Lower leg skin (tissue), 4 donors: ENCODE data around the gene COL27A1. TPM values are rescaled to one million over a fixed set of nuclear protein-coding genes. Genes with fewer than 3 reads are reported as not detected.

ENCODE experiments used
- DNase-seq, 2 donors: peaks; one replicate each; pipeline ENCODE4 v3.0.0-alpha.2; 2019; ENCODE audit warnings: low spot score in 2 of 2
- H3K4me3 ChIP-seq: fragments of 200-600 bp; sonication (generic); 2 replicates; pipeline ENCODE4 v1.5.1; 2017; ENCODE audit warnings: mild to moderate bottlenecking, low read depth; ENCODE audit not compliant: poor library complexity, severe bottlenecking
- CTCF ChIP-seq, 3 donors: fragments of 450-650 bp; IDR thresholded peaks; one replicate each; pipeline ENCODE4 v1.5.1; 2016; ENCODE audit warnings: antibody characterized with exemption in 3 of 3, mild to moderate bottlenecking in 3 of 3, moderate library complexity in 2 of 3
- POLR2A ChIP-seq, 2 donors: fragments of 450-650 bp; IDR thresholded peaks; one replicate each; pipeline ENCODE4 v1.6.1; 2016 to 2017; ENCODE audit warnings: antibody characterized with exemption in 2 of 2, mild to moderate bottlenecking in 1 of 2, moderate library complexity in 1 of 2
- WGBS, 2 donors: methylation state at CpG; one replicate each; pipeline ENCODE4 v1.1.5; 2018; 5-methylcytosine and 5-hydroxymethylcytosine counted together
- intact Hi-C: fragments of 100-400 bp; cut with DNase I; formaldehyde crosslinking; loops from one replicate; pipeline ENCODE4 v1.15.0; 2023; ENCODE audit warnings: low total_unique reads
- total RNA-seq, 4 donors: library from RNA; depleted of rRNA; stranded (reverse); fragments of >200 nt; gene quantifications; one replicate each; pipeline ENCODE4 v1.1.0, GENCODE V29; 2016

The COL27A1 gene
- total RNA-seq, 4 donors from 2014 or later: 9.4 to 16.1 (median 12.3) TPM

- no peak for TF ChIP-seq CTCF (IDR thresholded peaks at IDR 0.05)
- TF ChIP-seq POLR2A (IDR thresholded peaks at IDR 0.05): no peak
- intact Hi-C loops: loop anchor here (10.0 kb wide), 1 partner anchor 47 kb away; no protein-coding TSS in a partner anchor
- 23 to 33% methylated on average over 6 of the region's 6 CpGs for WGBS, 2 donors
- H3K4me3 ChIP-seq: no peak overlapping the region
- no peak for DNase-seq
These were observed 22.2 kb downstream of the COL27A1 start for GRCh38 chr9:114177423-114178064.

GRCh38 chr9:114178076-114178475 lies 22.7 kb downstream of the COL27A1 start:
- H3K4me3 ChIP-seq: no peak overlapping the region
- intact Hi-C loops: loop anchor here (10.0 kb wide), 1 partner anchor 47 kb away; no protein-coding TSS in a partner anchor
- WGBS, 2 donors: 60 to 67% methylated on average over 8 of the region's 8 CpGs
- no peak for DNase-seq
- no peak for TF ChIP-seq POLR2A (IDR thresholded peaks at IDR 0.05)
- TF ChIP-seq CTCF (IDR thresholded peaks at IDR 0.05): no peak

GRCh38 chr9:114178756-114179450 lies 23.6 kb downstream of the COL27A1 start:
- no peak for DNase-seq
- H3K4me3 ChIP-seq: no peak overlapping the region
- no peak for TF ChIP-seq POLR2A (IDR thresholded peaks at IDR 0.05)
- no peak for TF ChIP-seq CTCF (IDR thresholded peaks at IDR 0.05)
- 54 to 56% methylated on average over 10 of the region's 10 CpGs for WGBS, 2 donors
- intact Hi-C loops: loop anchor here (10.0 kb wide), 1 partner anchor 46 kb away; no protein-coding TSS in a partner anchor

- DNase-seq: no peak
- TF ChIP-seq POLR2A (IDR thresholded peaks at IDR 0.05) (no peak), CTCF (IDR thresholded peaks at IDR 0.05) (no peak)
- intact Hi-C loops: loop anchor here (10.0 kb wide), 1 partner anchor 45 kb away; no protein-coding TSS in a partner anchor
- no peak overlapping the region for H3K4me3 ChIP-seq
- WGBS, 2 donors: 94 to 97% methylated on average over 2 of the region's 2 CpGs
These were observed 24.2 kb downstream of the COL27A1 start for GRCh38 chr9:114179516-114179915.

GRCh38 chr9:114180696-114181606 lies 25.6 kb downstream of the COL27A1 start:
- 48 to 54% methylated on average over 14 of the region's 14 CpGs for WGBS, 2 donors
- intact Hi-C loops: no loop called here
- DNase-seq: no peak
- TF ChIP-seq CTCF (IDR thresholded peaks at IDR 0.05) (no peak), POLR2A (IDR thresholded peaks at IDR 0.05) (no peak)
- no peak overlapping the region for H3K4me3 ChIP-seq
